OCI-LY3 (cell line): Measurements from ENCODE around the gene KANSL3.

Experiments used
- EZH2phosphoT487 ChIP-seq: fragments of 200-600 bp; shearing (Covaris generic); IDR thresholded peaks from 2 replicates; pipeline ENCODE4 v1.6.1; 2018; ENCODE audit warnings: antibody characterized with exemption, mixed run types, low read depth
- TF ChIP-seq, protein P1 (sequence below): fragments of 200-600, 300-600 bp; sonication (generic); IDR thresholded peaks from 2 replicates; pipeline ENCODE4 v1.5.1; 2014; ENCODE audit warnings: antibody characterized with exemption, low read length, low read depth

DNA sequence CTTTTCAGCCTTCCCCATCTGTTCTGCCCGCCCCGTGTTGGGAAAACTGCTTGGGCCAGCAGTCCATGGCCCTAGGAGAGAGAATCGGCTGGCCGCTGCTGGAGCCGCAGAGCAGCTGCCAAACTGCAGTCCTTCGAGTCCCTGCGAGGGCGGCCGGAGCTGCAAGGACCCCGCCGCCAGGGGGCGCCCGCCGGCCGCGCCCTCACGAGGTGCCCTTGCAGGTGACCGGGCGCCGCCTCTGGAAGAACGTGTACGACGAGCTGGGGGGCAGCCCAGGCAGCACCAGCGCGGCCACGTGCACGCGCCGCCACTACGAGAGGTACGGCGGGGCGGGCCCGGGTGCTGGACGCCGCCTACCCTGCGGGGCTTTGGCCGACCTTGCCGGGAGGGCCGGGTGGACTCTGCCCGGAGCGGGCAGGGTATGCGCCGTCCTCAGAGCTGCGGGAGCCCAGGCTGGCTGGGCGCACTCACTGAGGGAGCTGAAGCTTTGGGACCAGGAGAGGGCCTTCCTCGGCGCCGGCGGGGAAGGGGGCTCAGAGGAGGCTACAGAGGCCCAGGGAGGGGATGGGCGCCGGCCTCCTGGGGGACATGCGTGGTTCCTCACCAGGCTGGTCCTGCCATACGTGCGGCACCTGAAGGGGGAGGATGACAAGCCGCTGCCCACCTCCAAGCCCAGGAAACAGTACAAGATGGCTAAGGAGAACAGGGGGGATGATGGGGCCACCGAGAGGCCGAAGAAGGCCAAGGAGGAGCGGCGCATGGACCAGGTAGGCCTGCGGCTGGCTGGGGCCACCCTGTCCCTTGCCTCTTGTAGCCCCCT, 87.9 kb downstream of the KANSL3 start:
- TF ChIP-seq, protein P1, sequence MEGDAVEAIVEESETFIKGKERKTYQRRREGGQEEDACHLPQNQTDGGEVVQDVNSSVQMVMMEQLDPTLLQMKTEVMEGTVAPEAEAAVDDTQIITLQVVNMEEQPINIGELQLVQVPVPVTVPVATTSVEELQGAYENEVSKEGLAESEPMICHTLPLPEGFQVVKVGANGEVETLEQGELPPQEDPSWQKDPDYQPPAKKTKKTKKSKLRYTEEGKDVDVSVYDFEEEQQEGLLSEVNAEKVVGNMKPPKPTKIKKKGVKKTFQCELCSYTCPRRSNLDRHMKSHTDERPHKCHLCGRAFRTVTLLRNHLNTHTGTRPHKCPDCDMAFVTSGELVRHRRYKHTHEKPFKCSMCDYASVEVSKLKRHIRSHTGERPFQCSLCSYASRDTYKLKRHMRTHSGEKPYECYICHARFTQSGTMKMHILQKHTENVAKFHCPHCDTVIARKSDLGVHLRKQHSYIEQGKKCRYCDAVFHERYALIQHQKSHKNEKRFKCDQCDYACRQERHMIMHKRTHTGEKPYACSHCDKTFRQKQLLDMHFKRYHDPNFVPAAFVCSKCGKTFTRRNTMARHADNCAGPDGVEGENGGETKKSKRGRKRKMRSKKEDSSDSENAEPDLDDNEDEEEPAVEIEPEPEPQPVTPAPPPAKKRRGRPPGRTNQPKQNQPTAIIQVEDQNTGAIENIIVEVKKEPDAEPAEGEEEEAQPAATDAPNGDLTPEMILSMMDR, result peak; percentile 13; the same call in 1 of the 2 replicates
- TF ChIP-seq EZH2phosphoT487, result no peak
